HepG2 (cell line): ENCODE results near the gene GPX2. TPM values are rescaled to one million over a fixed set of nuclear protein-coding genes. Genes with fewer than 3 reads are reported as not detected.

ENCODE experiments used
- SSRP1 ChIP-seq: IDR thresholded peaks from 2 replicates; pipeline ENCODE4 v1.6.1; 2016; ENCODE audit warnings: control low read depth
- ZC3H4 ChIP-seq: sonication (generic); formaldehyde crosslinking; IDR thresholded peaks from 2 replicates; pipeline ENCODE4 v1.4.0; 2020; ENCODE audit warnings: missing genetic modification reagents, borderline replicate concordance
- ZFP91 ChIP-seq: sonication (generic); formaldehyde crosslinking; IDR thresholded peaks from 2 replicates; pipeline ENCODE4 v1.9.0; 2022; ENCODE audit warnings: missing genetic modification reagents, mild to moderate bottlenecking, borderline replicate concordance
- ZNF142 ChIP-seq: sonication (generic); formaldehyde crosslinking; IDR thresholded peaks from 2 replicates; pipeline ENCODE4 v1.4.0; 2020; ENCODE audit warnings: missing genetic modification reagents
- ZNF281 ChIP-seq: sonication (generic); formaldehyde crosslinking; IDR thresholded peaks from 2 replicates; pipeline ENCODE4 v1.4.0; 2020; ENCODE audit warnings: missing genetic modification reagents, borderline replicate concordance
- ZNF512B ChIP-seq: sonication (generic); formaldehyde crosslinking; IDR thresholded peaks from 2 replicates; pipeline ENCODE4 v1.5.1; 2020; ENCODE audit warnings: missing genetic modification reagents, mild to moderate bottlenecking, borderline replicate concordance
- ZNF704 ChIP-seq: sonication (generic); formaldehyde crosslinking; IDR thresholded peaks from 2 replicates; pipeline ENCODE4 v1.8.1; 2023; ENCODE audit warnings: mild to moderate bottlenecking, inconsistent platforms, moderate library complexity, missing genetic modification reagents, borderline replicate concordance
- ZNF710 ChIP-seq: sonication (generic); formaldehyde crosslinking; IDR thresholded peaks from 2 replicates; pipeline ENCODE4 v1.5.0; 2020; ENCODE audit warnings: mild to moderate bottlenecking, missing genetic modification reagents, borderline replicate concordance
- polyA plus RNA-seq, 8 experiments: library from polyadenylated mRNA; depleted of rRNA in 3 of 8; stranded (reverse) in 7 of 8; unstranded in 1 of 8; fragments of >200 nt; fragmentation: Illumina TruSeq in 4 of 8; extraction: Trizol in 4 of 8; gene quantifications; 2 replicates each; pipeline versions ENCODE4 v1.2.1 to v1.2.3, GENCODE V29; 2011 to 2016; ENCODE audit warnings: low read depth in 4 of 8, missing spikeins in 1 of 8, mixed read lengths in 1 of 8; ENCODE audit not compliant: insufficient read depth in 1 of 8
- total RNA-seq, 5 experiments: library from RNA; depleted of rRNA; stranded (reverse); fragments of >200 nt; fragmentation: Illumina TruSeq; extraction: Trizol; gene quantifications; 2 replicates each; pipeline ENCODE4 v1.2.3, GENCODE V29; 2016; ENCODE audit warnings: low read depth in 1 of 5

Gene GPX2
- total and polyA plus RNA-seq, 2 of the 13 experiments (the other 11 are each of a cell fraction or from before 2014, with no cell fraction given) = 526 to 674 TPM

- TF ChIP-seq ZNF281 (CRISPR knock-in tag) (no peak), SSRP1 (peak; percentile 78; the same call in 1 of the 2 replicates), ZFP91 (CRISPR knock-in tag) (peak; percentile 55; the same call in 1 of the 2 replicates), ZNF710 (CRISPR knock-in tag) (peak; percentile 70), ZNF142 (0 out of 2 replicates have a peak, but pooled peaks have one; percentile 15), ZC3H4 (CRISPR knock-in tag) (0 out of 2 replicates have a peak, but pooled peaks have one; percentile 33), ZNF512B (peak; percentile 77; the same call in 1 of the 2 replicates), ZNF704 (CRISPR knock-in tag) (0 out of 2 replicates have a peak, but pooled peaks have one; percentile 34)
Observed at GRCh38 chr14:64938972-64939816, 3.4 kb downstream of the GPX2 start (continued).
